A673 (cell line): Measurements from ENCODE around the gene ASMT. TPM values are rescaled to one million over a fixed set of nuclear protein-coding genes. Genes with fewer than 3 reads are reported as not detected.

ENCODE experiments used
- BruUV-seq: library from RNA; stranded (reverse); fragments of 400-500 nt; replicated peaks from 2 replicates; lab custom pipeline; 2021; lab: Mats Ljungman, UMichigan
- CTCF ChIA-PET: fragments of 300-600 bp; sonication (Branson Sonifier 250); formaldehyde crosslinking; loops from one replicate; lab custom pipeline; 2022; ENCODE audit warnings: antibody characterized with exemption; lab: Charles Lee
- POLR2A ChIA-PET: fragments of 300-600 bp; sonication (Branson Sonifier 250); formaldehyde crosslinking; loops from one replicate; lab custom pipeline; 2022; ENCODE audit warnings: antibody characterized with exemption; ENCODE audit not compliant: low non-redundant PET; lab: Charles Lee
- DNase-seq: peaks from one replicate; pipeline ENCODE4 v3.0.0-alpha.2; 2015; ENCODE audit warnings: low spot score
- H3K27ac ChIP-seq: fragments of 200-600 bp; sonication (generic); 2 replicates; pipeline ENCODE4 v1.5.1; 2016; ENCODE audit warnings: mixed run types, low read depth, mild to moderate bottlenecking, mixed read lengths, antibody characterized with exemption, low read length; ENCODE audit not compliant: poor library complexity, severe bottlenecking
- H3K27me3 ChIP-seq: fragments of 200-600 bp; sonication (generic); replicated peaks from 2 replicates; pipeline ENCODE4 v1.6.1; 2017; ENCODE audit warnings: mixed run types, low read depth, mild to moderate bottlenecking, mixed read lengths, antibody characterized with exemption, low read length; ENCODE audit not compliant: insufficient read depth, poor library complexity
- H3K36me3 ChIP-seq: fragments of 200-600 bp; sonication (generic); 2 replicates; pipeline ENCODE4 v1.6.1; 2016; ENCODE audit warnings: mixed run types, mild to moderate bottlenecking, mixed read lengths, antibody characterized with exemption, low read length; ENCODE audit not compliant: insufficient read depth, poor library complexity, severe bottlenecking
- H3K4me1 ChIP-seq: fragments of 200-600 bp; sonication (generic); 2 replicates; pipeline ENCODE4 v1.6.1; 2017; ENCODE audit warnings: mixed run types, mild to moderate bottlenecking, mixed read lengths, antibody characterized with exemption, low read length; ENCODE audit not compliant: insufficient read depth, poor library complexity, severe bottlenecking
- H3K4me3 ChIP-seq: fragments of 200-600 bp; sonication (generic); 2 replicates; pipeline ENCODE4 v1.5.1; 2016; ENCODE audit warnings: low read depth, mixed run types, mild to moderate bottlenecking, mixed read lengths, low read length; ENCODE audit not compliant: poor library complexity, severe bottlenecking
- H3K9me3 ChIP-seq: fragments of 200-600 bp; sonication (generic); 2 replicates; pipeline ENCODE4 v1.6.1; 2016; ENCODE audit warnings: mixed run types, low read depth, mild to moderate bottlenecking, mixed read lengths, antibody characterized with exemption, low read length; ENCODE audit not compliant: poor library complexity, severe bottlenecking
- EZH2 ChIP-seq: fragments of 200-600 bp; sonication (generic); IDR thresholded peaks from 2 replicates; pipeline ENCODE4 v1.6.1; 2017; ENCODE audit warnings: borderline replicate concordance, low read depth, mild to moderate bottlenecking, mixed read lengths, antibody characterized with exemption, low read length; ENCODE audit not compliant: poor library complexity, severe bottlenecking
- intact Hi-C: fragments of 100-400 bp; cut with micrococcal nuclease; formaldehyde crosslinking; loops from one replicate; pipeline ENCODE4 v1.10.0; 2022; ENCODE audit not compliant: unreplicated experiment
- total RNA-seq: library from RNA; stranded (reverse); gene quantifications from 2 replicates; pipeline ENCODE4 v1.2.3, GENCODE V29; 2021
- TF ChIP-seq, protein P1 (sequence below): fragments of 300-800, 200-600 bp; sonication (generic); conservative IDR thresholded peaks from 2 replicates; pipeline ENCODE4 v1.5.1; 2017; ENCODE audit warnings: low read depth, mild to moderate bottlenecking, antibody characterized with exemption, low read length, moderate library complexity, mixed read lengths

The ASMT gene
- total RNA-seq, 1 experiment from 2014 or later: not detected

DNA sequence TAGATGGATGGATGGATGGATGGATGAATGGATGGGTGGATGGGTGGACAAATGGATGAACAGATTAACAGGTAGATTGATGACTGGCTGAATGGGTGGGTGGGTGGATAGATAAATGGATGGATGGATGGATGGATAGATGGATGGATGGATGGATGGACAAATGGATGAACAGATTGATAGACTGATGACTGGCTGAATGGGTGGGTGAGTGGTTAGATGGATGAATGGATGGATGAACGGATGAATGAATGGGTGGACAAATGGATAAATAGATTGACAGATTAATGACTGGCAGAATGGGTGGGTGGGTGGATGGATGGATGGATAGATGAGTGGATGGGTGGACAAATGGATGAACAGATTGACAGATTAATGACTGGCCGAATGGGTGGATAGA is 37.0 kb upstream of the ASMT start:
- intact Hi-C loops: no loop called here
- no peaks in the 10 kb centered on the region for H3K4me1 ChIP-seq
- TF ChIP-seq, protein P1, sequence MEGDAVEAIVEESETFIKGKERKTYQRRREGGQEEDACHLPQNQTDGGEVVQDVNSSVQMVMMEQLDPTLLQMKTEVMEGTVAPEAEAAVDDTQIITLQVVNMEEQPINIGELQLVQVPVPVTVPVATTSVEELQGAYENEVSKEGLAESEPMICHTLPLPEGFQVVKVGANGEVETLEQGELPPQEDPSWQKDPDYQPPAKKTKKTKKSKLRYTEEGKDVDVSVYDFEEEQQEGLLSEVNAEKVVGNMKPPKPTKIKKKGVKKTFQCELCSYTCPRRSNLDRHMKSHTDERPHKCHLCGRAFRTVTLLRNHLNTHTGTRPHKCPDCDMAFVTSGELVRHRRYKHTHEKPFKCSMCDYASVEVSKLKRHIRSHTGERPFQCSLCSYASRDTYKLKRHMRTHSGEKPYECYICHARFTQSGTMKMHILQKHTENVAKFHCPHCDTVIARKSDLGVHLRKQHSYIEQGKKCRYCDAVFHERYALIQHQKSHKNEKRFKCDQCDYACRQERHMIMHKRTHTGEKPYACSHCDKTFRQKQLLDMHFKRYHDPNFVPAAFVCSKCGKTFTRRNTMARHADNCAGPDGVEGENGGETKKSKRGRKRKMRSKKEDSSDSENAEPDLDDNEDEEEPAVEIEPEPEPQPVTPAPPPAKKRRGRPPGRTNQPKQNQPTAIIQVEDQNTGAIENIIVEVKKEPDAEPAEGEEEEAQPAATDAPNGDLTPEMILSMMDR: no peak
- no peak for TF ChIP-seq EZH2
- no peak for DNase-seq
- H3K36me3 ChIP-seq: no peaks in the 10 kb centered on the region
- no peaks in the 10 kb centered on the region for H3K9me3 ChIP-seq
- ChIA-PET POLR2A (no interaction called here), CTCF (no interaction called here)
- no peak overlapping the region for H3K4me3 ChIP-seq
- no peaks in the 10 kb centered on the region for H3K27me3 ChIP-seq
- no TSS peak for BruUV-seq
- no peak overlapping the region for H3K27ac ChIP-seq

DNA sequence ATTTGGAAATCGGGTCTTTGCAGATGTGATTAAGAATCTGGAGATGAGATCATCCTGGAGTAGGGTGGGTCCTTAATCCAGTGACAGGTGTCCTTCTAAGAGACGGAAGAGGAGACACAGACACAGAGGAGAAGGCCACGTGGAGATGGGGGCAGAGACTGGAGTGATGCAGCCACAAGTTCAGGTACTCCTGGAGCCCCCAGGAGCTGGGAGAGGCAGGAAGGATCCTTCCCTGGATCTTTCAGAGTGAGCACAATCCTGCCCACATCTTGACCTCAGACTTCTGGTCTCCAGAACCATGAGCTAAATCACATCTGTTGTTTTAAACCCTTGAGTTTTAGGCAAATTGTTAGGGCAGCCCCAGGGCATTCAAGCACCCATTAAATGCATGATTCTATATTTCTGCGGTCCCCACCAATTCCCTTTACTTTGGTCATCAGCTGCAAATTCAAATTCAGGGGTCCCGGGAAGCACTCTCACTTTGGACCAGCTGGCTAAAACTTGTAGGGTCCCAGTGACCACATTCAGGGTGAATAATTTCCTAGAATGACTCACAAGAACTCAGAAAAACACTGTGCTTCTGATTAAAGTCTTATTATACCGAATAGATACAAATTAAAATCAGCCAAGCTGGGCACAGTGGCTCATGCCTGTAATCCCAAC is 36.2 kb upstream of the ASMT start:
- no peak for DNase-seq
- ChIA-PET POLR2A (no interaction called here), CTCF (no interaction called here)
- Histone ChIP-seq H3K27ac (no peak overlapping the region), H3K27me3 (no peaks in the 10 kb centered on the region), H3K36me3 (no peaks in the 10 kb centered on the region), H3K4me1 (no peaks in the 10 kb centered on the region), H3K4me3 (no peak overlapping the region), H3K9me3 (no peaks in the 10 kb centered on the region)
- TF ChIP-seq, protein P1: no peak
- no peak for TF ChIP-seq EZH2
- no TSS peak for BruUV-seq
- intact Hi-C loops: no loop called here

DNA sequence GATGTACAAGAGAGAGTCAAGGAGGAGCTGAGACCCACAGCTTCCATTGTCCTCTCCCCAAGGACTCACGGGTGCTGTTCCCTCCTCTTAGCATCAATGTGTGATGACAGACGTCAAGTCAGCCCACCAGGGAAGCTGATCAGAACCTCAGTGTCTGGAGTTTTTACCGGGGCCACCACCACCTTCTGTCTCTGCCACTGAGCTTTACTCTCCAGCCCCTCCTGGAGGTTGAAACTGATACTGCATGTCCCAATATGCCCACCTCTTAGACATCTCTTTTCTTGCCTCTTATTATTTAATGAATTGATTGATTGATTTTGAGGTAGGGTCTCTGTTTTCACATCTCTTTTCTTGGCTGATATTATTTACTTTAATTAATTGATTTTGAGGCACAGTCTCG is 33.7 kb upstream of the ASMT start:
- DNase-seq: peak; percentile 89
- no peaks in the 10 kb centered on the region for H3K27me3 ChIP-seq
- no peaks in the 10 kb centered on the region for H3K9me3 ChIP-seq
- ChIA-PET CTCF (no interaction called here), POLR2A (no interaction called here)
- TF ChIP-seq EZH2: no peak
- TF ChIP-seq, protein P1: peak; percentile 73
- no peak overlapping the region for H3K4me3 ChIP-seq
- H3K4me1 ChIP-seq: no peaks in the 10 kb centered on the region
- BruUV-seq: no TSS peak
- intact Hi-C loops: loop anchor here (2.0 kb wide), 1 partner anchor 126 kb away; no protein-coding TSS in a partner anchor
- no peak overlapping the region for H3K27ac ChIP-seq
- no peaks in the 10 kb centered on the region for H3K36me3 ChIP-seq
